HepG2 (cell line): ENCODE results near the gene SETD5. TPM values are rescaled to one million over a fixed set of nuclear protein-coding genes. Genes with fewer than 3 reads are reported as not detected.

ENCODE experiments used
- BCL3 ChIP-seq: sonication (generic); formaldehyde crosslinking; IDR thresholded peaks from 2 replicates; pipeline ENCODE4 v1.5.1; 2020; ENCODE audit warnings: mild to moderate bottlenecking, missing genetic modification reagents, moderate library complexity
- FOXJ3 ChIP-seq: sonication (generic); formaldehyde crosslinking; IDR thresholded peaks from 2 replicates; pipeline ENCODE4 v1.4.0; 2020; ENCODE audit warnings: missing genetic modification reagents, mild to moderate bottlenecking, borderline replicate concordance
- HHEX ChIP-seq: IDR thresholded peaks from 2 replicates; pipeline ENCODE4 v1.6.1; 2016; ENCODE audit warnings: control low read depth
- HOMEZ ChIP-seq: IDR thresholded peaks from 2 replicates; pipeline ENCODE4 v1.6.1; 2016; ENCODE audit warnings: low read depth
- KAT7 ChIP-seq: IDR thresholded peaks from 2 replicates; pipeline ENCODE4 v1.6.1; 2018; ENCODE audit warnings: borderline replicate concordance, missing compliant biosample characterization
- MLLT10 ChIP-seq: sonication (generic); formaldehyde crosslinking; IDR thresholded peaks from 2 replicates; pipeline ENCODE4 v1.4.0; 2020; ENCODE audit warnings: missing genetic modification reagents
- MTF2 ChIP-seq: sonication (generic); formaldehyde crosslinking; IDR thresholded peaks from 2 replicates; pipeline ENCODE4 v1.5.0; 2020; ENCODE audit warnings: missing genetic modification reagents, borderline replicate concordance
- PRDM10 ChIP-seq: sonication (generic); formaldehyde crosslinking; IDR thresholded peaks from 2 replicates; pipeline ENCODE4 v1.4.0; 2020; ENCODE audit warnings: low read depth, missing genetic modification reagents
- RXRA ChIP-seq: sonication (generic); formaldehyde crosslinking; IDR thresholded peaks from 2 replicates; pipeline ENCODE4 v1.5.1; 2020; ENCODE audit warnings: missing genetic modification reagents
- SP140L ChIP-seq: sonication (generic); formaldehyde crosslinking; IDR thresholded peaks from 2 replicates; pipeline ENCODE4 v1.4.0; 2020; ENCODE audit warnings: missing genetic modification reagents, borderline replicate concordance
- ZBED4 ChIP-seq: sonication (generic); formaldehyde crosslinking; IDR thresholded peaks from 2 replicates; pipeline ENCODE4 v1.4.0; 2020; ENCODE audit warnings: missing genetic modification reagents, borderline replicate concordance
- ZBTB21 ChIP-seq: sonication (generic); formaldehyde crosslinking; IDR thresholded peaks from 2 replicates; pipeline ENCODE4 v1.4.0; 2020; ENCODE audit warnings: missing genetic modification reagents
- ZNF138 ChIP-seq: sonication (generic); formaldehyde crosslinking; IDR thresholded peaks from 2 replicates; pipeline ENCODE4 v1.5.0; 2020; ENCODE audit warnings: mild to moderate bottlenecking, low read depth, missing genetic modification reagents
- ZNF768 ChIP-seq: sonication (generic); formaldehyde crosslinking; IDR thresholded peaks from 2 replicates; pipeline ENCODE4 v1.4.0; 2020; ENCODE audit warnings: missing genetic modification reagents
- ZSCAN30 ChIP-seq: sonication (generic); formaldehyde crosslinking; IDR thresholded peaks from 2 replicates; pipeline ENCODE4 v1.5.0; 2020; ENCODE audit warnings: mild to moderate bottlenecking, missing genetic modification reagents
- polyA plus RNA-seq, 8 experiments: library from polyadenylated mRNA; depleted of rRNA in 3 of 8; stranded (reverse) in 7 of 8; unstranded in 1 of 8; fragments of >200 nt; fragmentation: Illumina TruSeq in 4 of 8; extraction: Trizol in 4 of 8; gene quantifications; 2 replicates each; pipeline versions ENCODE4 v1.2.1 to v1.2.3, GENCODE V29; 2011 to 2016; ENCODE audit warnings: low read depth in 4 of 8, missing spikeins in 1 of 8, mixed read lengths in 1 of 8; ENCODE audit not compliant: insufficient read depth in 1 of 8
- total RNA-seq, 5 experiments: library from RNA; depleted of rRNA; stranded (reverse); fragments of >200 nt; fragmentation: Illumina TruSeq; extraction: Trizol; gene quantifications; 2 replicates each; pipeline ENCODE4 v1.2.3, GENCODE V29; 2016; ENCODE audit warnings: low read depth in 1 of 5

The SETD5 gene
- total and polyA plus RNA-seq, 2 of the 13 experiments (the other 11 are each of a cell fraction or from before 2014, with no cell fraction given) = 46.8 to 95.8 TPM

- peak; percentile 86 for TF ChIP-seq PRDM10 (CRISPR knock-in tag)
- no peak for TF ChIP-seq FOXJ3 (CRISPR knock-in tag)
- peak; percentile 60; the same call in 1 of the 2 replicates for TF ChIP-seq ZBED4 (CRISPR knock-in tag)
- peak; percentile 37; the same call in 1 of the 2 replicates for TF ChIP-seq ZNF768 (CRISPR knock-in tag)
- TF ChIP-seq HHEX (CRISPR knock-in tag) = no peak
- peak; percentile 73; the same call in 1 of the 2 replicates for TF ChIP-seq KAT7 (CRISPR knock-in tag)
- no peak for TF ChIP-seq MLLT10 (CRISPR knock-in tag)
- TF ChIP-seq MTF2 (CRISPR knock-in tag) = no peak
- peak; percentile 44; the same call in 1 of the 2 replicates for TF ChIP-seq ZBTB21 (CRISPR knock-in tag)
- no peak for TF ChIP-seq ZNF138 (CRISPR knock-in tag)
- peak; percentile 74 for TF ChIP-seq HOMEZ (CRISPR knock-in tag)
- no peak for TF ChIP-seq SP140L (CRISPR knock-in tag)
- TF ChIP-seq ZSCAN30 = no peak
- peak; percentile 92 for TF ChIP-seq RXRA (CRISPR knock-in tag)
- TF ChIP-seq BCL3 (CRISPR knock-in tag) = peak; percentile 85
These were observed 34.5 kb upstream of the SETD5 start, which contains the start of gene THUMPD3 (continued) for GRCh38 chr3:9362731-9363530.
